Measurements from ENCODE around the gene DPP6.

The DPP6 gene

DNA sequence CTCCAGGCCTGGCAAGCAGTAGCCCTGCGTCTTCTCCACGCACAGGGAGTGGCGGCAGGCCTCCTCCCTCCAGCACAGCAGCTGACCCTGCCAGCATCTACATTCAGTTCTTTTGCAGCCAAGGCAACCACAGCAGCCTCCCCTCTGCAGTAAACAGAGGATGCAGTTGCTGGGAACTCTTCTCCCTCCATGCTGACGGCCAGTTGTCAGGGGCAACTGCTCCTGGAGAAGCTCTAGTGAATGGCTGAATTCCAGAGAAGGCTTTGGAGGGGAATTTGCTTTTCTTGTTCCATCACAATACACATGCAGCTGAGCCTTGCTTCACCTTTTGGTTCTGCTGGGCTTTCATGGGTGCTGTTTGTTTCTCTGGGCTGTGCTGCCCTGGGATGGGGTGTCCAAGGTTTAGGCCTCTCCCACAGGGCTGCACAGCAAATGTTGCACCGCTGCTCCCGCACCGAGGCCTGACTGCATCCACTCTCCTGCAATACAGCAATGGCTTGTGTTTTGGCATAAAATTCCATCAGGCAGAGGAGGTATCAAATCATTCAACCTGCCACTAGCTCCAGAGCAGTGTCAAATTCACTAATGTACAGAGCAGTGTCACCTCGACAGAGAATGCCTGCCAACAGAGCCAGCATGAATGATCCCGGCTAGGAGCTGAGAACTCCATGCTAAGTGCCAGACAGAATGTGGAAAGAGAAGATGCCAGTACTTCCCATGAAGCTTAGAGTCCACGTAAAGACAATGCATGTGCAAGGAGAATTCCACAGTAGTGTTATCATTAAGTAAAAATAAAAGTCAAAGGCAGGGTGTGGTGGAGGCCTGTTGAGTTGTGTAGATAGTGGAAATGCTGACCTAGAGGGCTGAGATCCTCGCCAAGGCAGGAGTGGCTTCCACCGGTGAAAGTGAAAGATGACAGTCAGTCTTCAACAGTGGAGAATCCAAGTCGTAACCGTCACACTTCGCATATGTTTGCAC is 399.6 kb downstream of the DPP6 start:
- no peak for DNase-seq (ENCODE audit: low read depth in 3 of 3)

DNA sequence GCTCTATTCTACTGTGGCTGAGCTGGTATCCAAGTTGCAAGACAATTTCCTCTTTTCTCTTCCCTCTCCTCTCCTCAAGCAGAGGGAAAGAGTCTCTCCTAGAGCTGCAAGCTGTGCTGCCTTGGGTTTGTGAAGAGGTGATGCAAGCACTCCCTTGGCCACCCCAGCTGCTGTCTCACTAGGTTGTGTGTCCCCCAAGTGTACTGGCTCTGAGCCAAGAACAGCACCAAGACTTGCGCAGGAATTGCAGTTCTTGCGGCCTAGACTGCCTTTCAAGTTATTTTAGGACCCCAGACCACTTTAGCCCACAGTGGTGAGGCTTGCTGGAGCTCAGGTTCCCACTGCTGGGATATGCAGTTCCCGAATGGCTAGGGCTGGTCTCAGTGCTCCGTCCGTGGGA is 411.6 kb downstream of the DPP6 start:
- no peak for DNase-seq (ENCODE audit: low read depth in 3 of 3)

DNA sequence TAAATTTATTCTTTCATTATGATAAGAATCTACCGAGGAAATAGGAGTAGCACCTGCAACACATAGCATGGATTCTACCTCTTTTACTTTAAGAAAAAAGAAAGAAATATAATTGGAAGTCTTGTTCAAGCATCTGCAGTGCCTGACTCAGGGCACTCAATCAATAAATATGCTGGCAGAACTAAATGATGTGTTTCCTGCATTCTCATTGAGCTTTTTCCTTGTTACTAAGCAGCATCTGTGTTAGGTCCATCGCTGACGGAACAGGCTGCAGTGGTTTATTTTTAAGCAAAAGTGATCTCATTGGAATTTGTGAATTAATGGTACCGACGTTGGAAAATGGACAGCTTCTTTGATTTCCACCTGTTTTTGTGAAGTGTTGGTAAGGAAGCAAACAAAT is 417.5 kb downstream of the DPP6 start:
- DNase-seq (ENCODE audit: low read depth in 3 of 3) = no peak

DNA sequence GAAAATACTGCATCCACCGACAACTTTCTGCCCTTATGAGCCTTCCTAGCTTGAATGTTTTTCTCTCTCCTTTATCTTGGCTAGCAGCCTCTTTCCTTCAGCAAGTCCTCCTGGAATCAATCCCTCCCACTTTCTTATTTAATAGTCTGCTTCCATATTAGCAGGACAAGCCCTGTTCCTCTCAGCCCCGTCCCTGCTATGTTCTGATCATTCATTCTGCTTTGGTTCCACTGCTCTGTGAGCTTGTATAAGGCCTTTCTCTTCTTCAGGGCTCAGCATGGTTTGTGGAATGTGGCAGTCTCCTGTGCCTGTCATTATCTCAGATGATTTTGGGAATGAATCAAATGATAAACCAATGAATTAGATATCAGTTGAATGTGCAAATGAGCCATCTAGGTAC is 420.1 kb downstream of the DPP6 start:
- no peak for DNase-seq (ENCODE audit: low read depth in 3 of 3)

DNA sequence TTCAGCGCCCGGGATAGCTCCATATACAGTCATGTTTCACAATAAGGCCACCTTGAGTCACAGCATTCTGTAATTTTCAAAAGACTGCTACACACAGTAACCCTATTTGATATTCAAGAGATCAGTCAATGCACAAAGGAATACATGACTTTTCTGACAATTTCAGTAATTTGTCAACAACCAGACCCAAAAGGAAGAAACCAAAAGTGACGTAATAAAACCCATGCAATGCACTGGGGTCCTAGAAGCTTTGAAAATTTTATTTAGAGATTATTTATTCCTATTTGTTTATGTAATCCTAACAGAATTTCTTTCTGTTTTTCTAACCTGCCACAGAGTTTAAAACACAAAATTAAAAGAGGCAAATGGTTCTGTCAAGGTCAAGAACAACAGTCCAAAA is 421.2 kb downstream of the DPP6 start:
- DNase-seq (ENCODE audit: low read depth in 3 of 3) = no peak

DNA sequence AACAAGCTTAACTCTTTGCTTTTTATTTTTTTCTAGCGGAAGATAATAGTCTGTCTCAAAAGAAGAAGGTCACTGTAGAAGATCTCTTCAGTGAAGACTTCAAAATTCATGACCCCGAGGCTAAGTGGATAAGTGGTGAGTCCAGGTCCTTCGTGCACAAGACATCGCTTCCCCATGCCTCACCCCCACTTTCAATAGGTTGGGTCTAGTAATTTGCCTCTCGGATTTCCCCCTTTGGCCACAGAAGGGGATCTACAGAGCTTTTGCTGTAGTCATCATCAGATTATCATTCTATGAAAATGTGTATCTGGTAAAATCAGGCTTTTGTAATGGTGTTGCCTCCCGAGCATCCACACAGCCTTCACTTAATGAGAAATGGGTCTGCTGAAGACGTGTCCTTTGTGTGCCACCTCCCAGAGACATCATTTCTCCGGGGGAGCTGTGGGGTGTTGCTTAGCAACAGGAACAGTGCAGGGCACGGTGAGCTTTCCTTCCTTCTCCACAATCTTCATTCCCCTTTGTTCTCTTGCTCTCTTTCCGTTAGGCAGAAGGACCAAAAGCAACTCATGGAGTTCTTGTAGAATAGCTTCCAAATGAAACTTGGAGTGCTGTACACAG is 422.8 kb downstream of the DPP6 start:
- DNase-seq (ENCODE audit: low read depth in 3 of 3) = no peak

DNA sequence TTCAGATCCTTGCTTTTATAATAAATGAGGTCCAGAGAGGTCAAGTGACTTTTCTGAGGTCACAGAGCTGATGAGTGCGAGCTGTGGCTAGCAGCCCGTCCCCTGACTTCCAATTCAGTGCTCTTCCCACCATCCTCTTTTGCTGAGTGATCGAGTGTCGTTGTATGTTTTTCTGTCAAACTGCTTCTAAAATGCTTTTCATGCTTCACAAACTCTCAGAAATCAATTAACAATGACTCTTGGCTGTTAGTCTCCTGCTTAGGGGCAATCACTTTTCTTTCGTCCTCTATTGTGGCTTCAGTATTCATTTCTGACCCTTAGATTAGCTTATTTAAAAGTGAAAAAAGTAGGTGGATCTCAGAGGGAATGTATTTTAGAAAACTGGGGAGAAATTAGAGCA is 423.7 kb downstream of the DPP6 start:
- DNase-seq (ENCODE audit: low read depth in 3 of 3) = no peak

DNA sequence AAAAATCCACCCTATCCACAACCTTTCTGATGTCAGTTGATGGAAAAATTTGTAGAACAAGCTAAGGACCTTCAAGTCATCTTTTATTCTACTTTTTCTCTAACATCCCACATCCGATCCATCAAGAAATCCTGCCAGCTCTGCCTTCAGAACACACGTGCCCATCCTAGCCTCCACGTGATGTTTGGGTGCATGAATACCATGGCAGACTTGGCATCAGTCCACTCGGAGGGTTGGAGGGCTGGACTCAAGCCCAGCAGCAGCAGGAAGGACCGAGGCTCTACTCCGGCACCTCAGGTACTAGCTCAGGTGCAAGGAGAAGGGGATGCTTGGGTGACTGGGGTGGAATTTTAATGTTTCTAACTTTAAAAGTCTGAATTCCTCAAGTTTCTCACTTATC is 428.6 kb downstream of the DPP6 start:
- no peak for DNase-seq (ENCODE audit: low read depth in 3 of 3)

DNA sequence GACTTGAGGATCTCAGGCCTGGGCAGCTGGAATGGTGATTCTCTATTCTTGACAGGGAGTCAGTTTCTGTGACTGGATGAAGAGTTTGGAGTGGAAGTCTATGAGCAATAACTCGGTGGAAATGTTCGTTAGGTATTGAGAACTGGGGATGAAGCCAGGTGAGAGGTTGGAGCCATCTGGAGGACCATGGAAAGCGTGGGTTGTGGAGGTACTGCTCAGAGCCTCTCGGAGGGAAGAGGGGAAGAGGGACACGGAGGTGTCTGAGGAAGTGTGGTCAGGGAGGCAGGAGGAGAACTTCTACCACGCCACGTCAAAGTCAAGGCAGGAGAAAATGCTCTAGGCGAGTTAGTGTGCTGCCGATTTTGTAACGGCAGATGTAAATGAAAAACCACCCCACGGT is 430.7 kb downstream of the DPP6 start:
- no peak for DNase-seq (ENCODE audit: low read depth in 3 of 3)

DNA sequence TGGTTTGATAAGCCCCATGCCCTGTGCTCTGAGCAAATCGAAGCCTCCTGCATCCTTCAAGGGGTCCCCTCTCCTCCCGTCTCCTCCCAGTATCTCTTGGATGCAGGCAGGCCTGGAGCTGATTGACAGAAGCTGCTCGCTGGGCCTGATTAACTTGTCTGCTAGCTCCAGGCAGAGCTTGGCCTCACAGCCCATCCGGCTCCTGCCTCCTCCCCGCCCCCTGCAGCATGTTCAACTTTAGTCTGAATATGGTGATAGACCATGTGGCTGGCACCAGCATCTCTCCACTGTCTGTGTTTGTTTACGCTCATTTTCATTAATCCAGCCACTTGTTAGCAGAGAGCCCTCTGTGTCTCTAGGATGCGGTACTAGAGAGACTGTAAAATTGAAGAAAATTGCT is 432.2 kb downstream of the DPP6 start:
- no peak for DNase-seq (ENCODE audit: low read depth in 3 of 3)

DNA sequence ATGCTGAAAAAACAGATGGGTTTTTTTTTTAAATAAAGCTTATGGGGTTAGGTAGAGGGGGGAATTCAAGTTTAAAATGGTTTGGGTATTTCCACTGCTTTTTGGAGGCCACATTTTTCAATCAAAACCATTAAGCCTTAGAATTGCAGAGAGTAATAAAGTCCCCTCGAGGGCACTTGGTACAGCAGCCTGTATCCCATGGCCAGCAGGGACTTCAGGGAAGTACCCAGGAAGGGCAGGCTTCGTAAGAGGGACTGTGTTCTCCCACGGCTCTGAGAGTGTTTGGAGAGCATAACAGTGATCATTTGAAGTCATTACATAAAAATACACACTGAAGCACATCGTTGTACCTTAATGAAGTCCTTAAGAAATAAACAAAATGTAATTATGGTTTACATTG is 432.7 kb downstream of the DPP6 start:
- no peak for DNase-seq (ENCODE audit: low read depth in 3 of 3)

DNA sequence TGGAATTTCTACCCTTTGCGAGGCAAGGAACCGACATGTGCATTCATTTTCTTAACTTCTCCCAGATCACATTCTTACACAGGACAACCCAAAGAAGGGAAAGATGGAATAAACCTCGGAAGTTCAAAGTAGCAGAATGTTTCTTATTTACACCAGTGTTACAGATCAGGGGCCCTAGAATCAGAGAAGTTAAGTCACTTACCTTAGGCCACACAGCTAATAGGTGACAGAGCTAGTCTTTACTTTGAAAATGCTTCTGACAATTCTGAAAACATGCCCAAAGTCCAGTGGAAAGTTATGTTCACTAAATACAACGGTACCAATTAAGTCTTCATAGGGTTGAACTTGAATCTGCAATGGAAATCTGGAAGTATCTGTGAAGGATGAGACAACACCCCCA is 437.7 kb downstream of the DPP6 start:
- DNase-seq (ENCODE audit: low read depth in 3 of 3) = no peak

DNA sequence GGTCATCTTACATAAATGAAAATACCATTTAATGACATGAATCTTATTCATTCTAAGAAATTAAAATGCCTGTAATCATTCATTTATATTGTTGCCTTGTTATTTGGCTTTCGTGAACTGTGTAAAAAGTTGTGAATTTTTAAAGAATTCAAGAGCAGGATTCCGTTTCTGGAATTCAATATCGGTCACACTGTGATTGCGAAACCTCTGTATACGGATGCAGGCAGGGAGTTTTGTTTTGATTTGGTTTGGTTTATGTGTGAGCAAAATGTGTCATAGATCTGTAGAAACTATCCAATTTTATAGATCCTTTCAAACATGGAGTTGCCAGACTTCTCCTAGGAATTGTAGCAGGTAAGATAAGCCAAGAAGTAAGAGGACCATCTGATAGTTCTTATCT is 441.4 kb downstream of the DPP6 start:
- no peak for DNase-seq (ENCODE audit: low read depth in 3 of 3)

DNA sequence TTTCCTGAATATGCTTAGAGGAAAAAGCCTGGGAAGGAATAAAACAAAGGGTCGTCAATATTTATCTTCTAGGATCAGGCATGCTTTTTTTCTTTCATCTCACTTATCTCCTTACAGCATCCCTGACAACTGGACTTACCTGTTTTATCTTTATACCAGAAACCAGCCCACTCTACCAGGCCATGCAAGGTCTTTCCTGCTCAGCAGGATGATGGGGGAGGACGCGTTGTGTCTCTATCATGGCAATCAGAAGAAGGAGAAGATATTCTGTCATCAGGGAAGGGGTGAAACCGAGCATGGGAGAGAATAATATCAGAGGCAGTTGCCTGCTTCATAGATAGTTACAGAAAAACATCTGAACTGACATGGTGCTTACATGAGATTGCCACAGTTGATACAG is 445.6 kb downstream of the DPP6 start:
- DNase-seq (ENCODE audit: low read depth in 3 of 3) = no peak

DNA sequence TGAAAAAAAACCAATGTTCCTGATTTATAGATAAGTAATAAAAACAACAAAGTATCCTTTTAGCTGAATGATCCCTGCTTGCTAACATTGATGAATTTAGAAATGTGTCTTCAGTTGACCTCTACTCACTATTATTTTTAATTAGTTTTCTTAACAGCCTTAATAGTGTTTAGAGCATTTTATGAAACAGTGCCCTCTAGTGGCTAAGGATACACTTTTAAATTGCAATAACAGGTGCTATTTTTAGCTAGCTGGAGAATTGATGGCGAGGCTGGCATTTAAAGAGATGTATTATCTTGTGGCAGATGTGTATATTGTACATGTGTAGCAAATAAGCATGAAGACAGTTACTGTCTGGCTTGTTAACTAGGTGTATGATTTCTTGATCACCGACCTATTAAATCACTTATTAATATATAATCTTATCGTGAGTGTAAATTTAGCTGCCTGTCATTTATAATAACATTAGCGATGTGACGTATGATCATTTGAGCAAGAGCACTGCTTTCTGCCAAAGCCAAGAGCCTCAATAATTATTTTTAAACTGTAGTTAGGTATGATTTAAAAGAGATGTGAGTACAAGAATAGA is 451.9 kb downstream of the DPP6 start:
- DNase-seq (ENCODE audit: low read depth in 3 of 3) = no peak

DNA sequence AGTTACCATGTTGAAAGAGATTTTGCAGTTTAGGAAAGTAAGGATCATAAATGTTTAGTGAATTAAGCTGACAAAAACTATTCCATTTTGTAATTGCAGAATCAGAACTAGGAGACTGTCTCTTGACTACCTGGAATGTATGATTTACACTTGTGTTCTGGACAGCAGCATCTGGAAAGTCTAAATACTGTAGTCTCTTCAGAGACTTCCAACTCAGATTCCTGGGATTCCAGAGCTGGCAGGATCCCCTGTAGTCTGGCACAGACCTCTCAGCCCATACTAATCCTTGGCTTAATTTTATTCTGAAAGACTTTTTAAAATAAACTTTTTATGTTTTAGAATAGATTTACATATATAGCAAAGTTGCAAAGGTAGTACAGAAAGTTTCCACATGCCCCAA is 452.7 kb downstream of the DPP6 start:
- no peak for DNase-seq (ENCODE audit: low read depth in 3 of 3)

DNA sequence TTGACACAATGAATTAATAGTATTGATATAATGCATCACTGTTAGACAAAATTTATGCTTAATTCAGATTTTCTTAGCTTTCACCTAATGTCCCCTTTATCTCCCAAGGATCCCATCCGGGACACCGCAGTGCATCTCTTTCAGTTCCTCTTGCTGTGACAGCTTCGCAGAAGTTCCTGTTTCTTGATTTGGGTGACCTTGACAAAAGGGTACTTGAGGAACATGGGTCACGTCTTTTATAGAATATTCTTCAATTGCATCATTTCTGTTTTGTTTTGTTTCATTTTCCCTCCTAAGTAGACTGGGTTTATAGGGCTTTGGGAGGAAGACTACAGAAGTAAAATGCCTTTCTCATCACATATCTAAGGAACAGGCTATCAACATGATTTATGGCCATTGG is 453.2 kb downstream of the DPP6 start:
- no peak for DNase-seq (ENCODE audit: low read depth in 3 of 3)

DNA sequence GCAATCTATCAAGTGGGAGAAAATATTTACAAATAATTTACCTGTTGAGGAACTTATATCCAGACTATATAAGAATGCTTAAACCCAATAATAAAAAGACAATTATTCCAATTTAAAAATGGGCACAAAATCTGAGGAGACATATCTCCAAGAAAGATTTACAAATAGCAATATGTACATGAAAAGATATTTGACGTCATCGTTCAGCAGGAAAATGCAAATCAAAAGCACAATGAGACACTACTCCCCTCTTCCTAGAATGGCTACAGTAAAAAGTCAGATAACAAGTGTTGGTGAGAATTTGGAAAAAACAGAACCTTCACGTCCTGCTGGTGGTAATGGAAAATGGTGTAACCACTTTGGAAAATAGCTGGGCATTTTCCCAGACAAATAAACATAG is 457.0 kb downstream of the DPP6 start:
- DNase-seq (ENCODE audit: low read depth in 3 of 3) = no peak

DNA sequence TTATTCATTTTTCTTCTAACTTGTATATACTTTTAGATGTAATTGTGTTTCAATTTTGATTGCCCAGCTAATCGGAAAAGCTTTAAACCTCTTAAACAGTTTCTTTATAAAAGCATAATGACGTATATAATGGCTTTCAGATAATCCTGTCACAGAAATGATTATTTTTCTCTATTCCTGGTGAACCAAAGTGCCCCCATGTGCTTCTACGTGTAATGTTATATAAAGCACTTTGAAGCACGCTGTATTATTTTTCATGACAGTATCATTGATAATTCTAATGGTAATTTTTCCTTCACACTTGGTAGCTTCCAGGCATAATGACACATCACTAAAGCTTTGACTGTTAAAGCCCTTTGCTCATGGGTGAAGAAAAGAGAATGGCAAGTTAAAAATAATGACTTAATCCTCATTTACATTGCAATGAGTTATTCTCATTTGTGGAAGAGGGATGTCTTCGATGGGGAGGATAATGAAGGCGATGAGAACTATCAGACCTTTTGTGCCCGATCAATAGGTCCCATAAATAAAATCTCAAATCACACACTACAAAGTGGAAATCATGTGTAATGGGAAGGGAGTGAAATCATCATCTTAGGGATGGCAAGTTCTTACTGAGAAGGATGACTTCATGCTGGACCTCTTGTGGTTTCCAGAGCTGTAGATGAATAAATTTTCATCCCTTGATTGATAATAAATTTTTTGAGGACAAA is 460.1 kb downstream of the DPP6 start:
- DNase-seq (ENCODE audit: low read depth in 3 of 3) = no peak

DNA sequence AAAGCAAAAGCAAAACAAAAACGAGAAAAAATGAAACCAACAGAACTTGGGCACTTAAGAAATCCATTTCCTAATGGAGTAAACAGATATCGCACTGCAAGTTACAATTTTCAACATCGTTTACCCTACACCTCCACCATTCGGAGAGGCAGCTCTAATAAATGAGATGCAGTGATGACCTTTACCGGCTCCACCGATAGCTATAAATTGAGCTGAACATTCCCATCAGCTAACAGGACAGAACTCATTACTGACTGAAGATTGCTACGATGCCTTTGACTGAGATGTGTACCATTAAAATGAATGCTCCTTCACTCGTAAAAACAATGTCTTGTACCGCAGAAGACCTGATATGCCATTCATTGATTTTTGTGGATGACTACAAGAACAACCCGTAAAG is 465.6 kb downstream of the DPP6 start:
- DNase-seq (ENCODE audit: low read depth in 3 of 3) = no peak

DNA sequence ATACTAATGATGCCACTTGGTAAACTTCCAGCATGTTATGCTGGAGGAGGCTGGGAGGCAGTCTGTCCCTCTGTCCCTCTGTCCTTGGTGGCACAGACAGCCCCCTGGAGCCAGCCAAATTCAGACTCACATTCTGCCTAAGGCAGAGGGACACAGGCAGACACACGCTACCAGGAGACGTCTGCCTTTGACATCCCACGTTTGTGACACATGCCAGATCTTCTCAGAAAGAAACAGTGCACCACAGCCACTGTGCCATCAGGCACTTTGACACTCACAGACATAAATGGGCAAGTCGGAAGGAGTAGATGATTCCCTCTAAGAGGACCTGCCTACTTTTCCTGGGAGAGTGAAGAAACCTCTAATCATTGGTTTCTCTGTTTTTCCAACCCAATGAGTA is 467.0 kb downstream of the DPP6 start:
- no peak for DNase-seq (ENCODE audit: low read depth in 3 of 3)

DNA sequence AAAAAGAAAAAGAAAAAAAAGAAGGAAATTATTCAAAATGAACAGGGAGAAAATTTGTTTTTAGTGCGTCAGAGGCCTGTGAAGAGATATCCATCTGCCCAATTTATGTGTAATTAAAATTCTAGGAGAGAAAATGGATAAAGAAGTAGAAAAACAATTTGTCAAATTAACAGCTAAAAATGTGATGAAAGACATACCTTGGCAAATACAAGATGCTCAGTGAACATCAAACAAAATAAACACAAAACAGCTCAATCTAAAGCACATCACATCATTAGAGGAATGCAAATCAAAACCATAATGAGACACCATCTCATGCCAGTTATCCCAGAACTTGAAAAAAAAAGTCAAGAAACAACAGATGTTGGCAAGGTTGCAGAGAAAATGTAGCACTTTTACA is 477.9 kb downstream of the DPP6 start:
- DNase-seq (ENCODE audit: low read depth in 3 of 3) = no peak

Data from stimulated activated CD4-positive, alpha-beta T cell treated with anti-CD3 and anti-CD28 coated beads, TNF-alpha, amount 100 ng/mL, for 4 hours (primary cell).